H1 (cell line): Measurements from ENCODE around the gene CTNND2. TPM values are rescaled to one million over a fixed set of nuclear protein-coding genes. Genes with fewer than 3 reads are reported as not detected.

Experiments used
- MAFK ChIP-seq: IDR thresholded peaks from 2 replicates; pipeline ENCODE4 v1.6.1; 2012; ENCODE audit warnings: low read depth, mild to moderate bottlenecking, improper control_type of control experiment, low read length
- polyA plus RNA-seq, 7 experiments: library from polyadenylated mRNA; depleted of rRNA in 3 of 7; stranded (reverse) in 5 of 7; unstranded in 2 of 7; fragments of >200 nt in 5 of 7; fragments of 200-250 nt in 2 of 7; gene quantifications; 1 replicate in 5 of 7; 2 replicates in 1 of 7; 4 replicates in 1 of 7; pipeline versions ENCODE4 v1.2.1 to v1.2.3, GENCODE V29; 2011 to 2013; ENCODE audit warnings: missing spikeins in 2 of 7, mixed read lengths in 2 of 7
- total RNA-seq: library from RNA; stranded (reverse); fragmentation: NEBNext Ultra II Directional; extraction: Animal tissue kit (Norgen Biotek cat#: 25700); gene quantifications from 2 replicates; pipeline ENCODE4 v1.2.1, GENCODE V29; 2021

Gene CTNND2
- total and polyA plus RNA-seq, 2 of the 8 experiments (the other 6 are each of a cell fraction or from before 2014, with no cell fraction given) = 7.4 to 14.2 TPM

- TF ChIP-seq MAFK = no peak
- TF ChIP-seq, all 59 proteins: peak for 0
These were observed 669.7 kb downstream of the CTNND2 start (continued) for GRCh38 chr5:11234501-11234911.
